Sigmoid colon (tissue), 4 donors: ENCODE results near the gene OR2V1.

Experiments
- CTCF ChIP-seq, 4 experiments: fragments of 450-650 bp in 3 of 4; fragments of 200-600 bp in 1 of 4; IDR thresholded peaks; one replicate each; pipeline ENCODE4 v1.5.1; 2016 to 2019; ENCODE audit warnings: antibody characterized with exemption in 4 of 4, mild to moderate bottlenecking in 3 of 4, moderate library complexity in 2 of 4
- EP300 ChIP-seq, 4 donors: sonication (generic); formaldehyde crosslinking; IDR thresholded peaks; one replicate each; pipeline ENCODE4 v1.6.1; 2017; ENCODE audit warnings: antibody characterized with exemption in 4 of 4
- POLR2A ChIP-seq, 2 donors: fragments of 450-650 bp; IDR thresholded peaks; one replicate each; pipeline ENCODE4 v1.6.1; 2016; ENCODE audit warnings: antibody characterized with exemption in 2 of 2, mild to moderate bottlenecking in 2 of 2, moderate library complexity in 2 of 2
- POLR2AphosphoS5 ChIP-seq, 4 donors: sonication (generic); formaldehyde crosslinking; IDR thresholded peaks; one replicate each; pipeline ENCODE4 v1.6.1; 2017; ENCODE audit warnings: antibody characterized with exemption in 4 of 4

GRCh38 chr5:181133610-181134231 lies 2.8 kb upstream of the OR2V1 start:
- TF ChIP-seq CTCF (IDR thresholded peaks at IDR 0.05) (no peak), POLR2A (IDR thresholded peaks at IDR 0.05) (no peak), POLR2AphosphoS5 (IDR thresholded peaks at IDR 0.05) (no peak), EP300 (IDR thresholded peaks at IDR 0.05) (no peak)
